NCI-H510A (cell line): Measurements from ENCODE around the gene VPS13D.
A peak's percentile ranks its signal among the peaks of the same experiment; 100 is the strongest.

ENCODE experiments used
- DNase-seq: peaks from one replicate; lab custom pipeline; 2025; lab: John Stamatoyannopoulos, UW

Gene VPS13D

GRCh38 chr1:12472156-12472797 lies 242.4 kb downstream of the VPS13D start:
- no peak for DNase-seq

GRCh38 chr1:12472798-12473551 lies 243.1 kb downstream of the VPS13D start:
- DNase-seq: no peak

GRCh38 chr1:12473596-12474362 lies 243.9 kb downstream of the VPS13D start:
- no peak for DNase-seq

- DNase-seq: no peak
These were observed 245.3 kb downstream of the VPS13D start for GRCh38 chr1:12475101-12475500.

GRCh38 chr1:12475530-12475934 lies 245.7 kb downstream of the VPS13D start:
- peak; percentile 58 for DNase-seq

GRCh38 chr1:12475947-12476346 lies 246.1 kb downstream of the VPS13D start:
- DNase-seq: no peak

- DNase-seq: no peak
These were observed 247.5 kb downstream of the VPS13D start for GRCh38 chr1:12477314-12477713.

- peak; percentile 92 for DNase-seq
These were observed 248.2 kb downstream of the VPS13D start for GRCh38 chr1:12477936-12478611.

GRCh38 chr1:12478612-12478985 lies 248.8 kb downstream of the VPS13D start:
- DNase-seq: no peak

GRCh38 chr1:12479311-12479710 lies 249.5 kb downstream of the VPS13D start:
- DNase-seq: no peak

- DNase-seq: no peak
These were observed 250.2 kb downstream of the VPS13D start for GRCh38 chr1:12480041-12480440.

- DNase-seq: peak; percentile 60
These were observed 251.0 kb downstream of the VPS13D start for GRCh38 chr1:12480748-12481362.

GRCh38 chr1:12481928-12482327 lies 252.1 kb downstream of the VPS13D start:
- no peak for DNase-seq

- no peak for DNase-seq
These were observed 253.2 kb downstream of the VPS13D start for GRCh38 chr1:12482988-12483387.

GRCh38 chr1:12485231-12486058 lies 255.6 kb downstream of the VPS13D start:
- DNase-seq: no peak

GRCh38 chr1:12486059-12486341 lies 256.2 kb downstream of the VPS13D start:
- DNase-seq: no peak

GRCh38 chr1:12486401-12487005 lies 256.7 kb downstream of the VPS13D start:
- DNase-seq: no peak

GRCh38 chr1:12487520-12487919 lies 257.7 kb downstream of the VPS13D start:
- no peak for DNase-seq

GRCh38 chr1:12488666-12489354 lies 259.0 kb downstream of the VPS13D start:
- DNase-seq: no peak

- no peak for DNase-seq
These were observed 260.8 kb downstream of the VPS13D start for GRCh38 chr1:12490532-12491142.
